Suprapubic skin (tissue), 4 donors: ENCODE measurements around the gene GABRB1.

Source experiments
- CTCF ChIP-seq, 2 donors: fragments of 200-600 bp in 1 of 2; fragments of 450-650 bp in 1 of 2; sonication (generic) in 1 of 2; IDR thresholded peaks; one replicate each; pipeline ENCODE4 v1.5.1; 2016 to 2019; ENCODE audit warnings: antibody characterized with exemption in 2 of 2, mild to moderate bottlenecking in 1 of 2, moderate library complexity in 1 of 2
- EP300 ChIP-seq: sonication (generic); formaldehyde crosslinking; IDR thresholded peaks from one replicate; pipeline ENCODE4 v1.6.1; 2017; ENCODE audit warnings: antibody characterized with exemption
- POLR2A ChIP-seq, 2 donors: fragments of 450-650 bp; IDR thresholded peaks; one replicate each; pipeline ENCODE4 v1.6.1; 2017; ENCODE audit warnings: antibody characterized with exemption in 2 of 2, mild to moderate bottlenecking in 2 of 2, moderate library complexity in 2 of 2
- POLR2AphosphoS5 ChIP-seq, 3 donors: sonication (generic); formaldehyde crosslinking; IDR thresholded peaks; one replicate each; pipeline ENCODE4 v1.6.1; 2017; ENCODE audit warnings: antibody characterized with exemption in 3 of 3

GRCh38 chr4:47425628-47426027 is 394.3 kb downstream of the GABRB1 start:
- TF ChIP-seq CTCF (IDR thresholded peaks at IDR 0.05), result no peak
- no peak for TF ChIP-seq POLR2A (IDR thresholded peaks at IDR 0.05)
- TF ChIP-seq EP300, result no peak
- TF ChIP-seq POLR2AphosphoS5 (IDR thresholded peaks at IDR 0.05), result no peak
